Stimulated activated CD4-positive, alpha-beta T cell treated with anti-CD3 and anti-CD28 coated beads, Interleukin-1b, Interleukin-23, amount 100 ng/mL, for 48 hours (primary cell): ENCODE measurements around the gene GABRD.

ENCODE experiments used
- DNase-seq: peaks from one replicate; pipeline ENCODE4 v3.0.0-alpha.2; 2020

Gene GABRD

DNA sequence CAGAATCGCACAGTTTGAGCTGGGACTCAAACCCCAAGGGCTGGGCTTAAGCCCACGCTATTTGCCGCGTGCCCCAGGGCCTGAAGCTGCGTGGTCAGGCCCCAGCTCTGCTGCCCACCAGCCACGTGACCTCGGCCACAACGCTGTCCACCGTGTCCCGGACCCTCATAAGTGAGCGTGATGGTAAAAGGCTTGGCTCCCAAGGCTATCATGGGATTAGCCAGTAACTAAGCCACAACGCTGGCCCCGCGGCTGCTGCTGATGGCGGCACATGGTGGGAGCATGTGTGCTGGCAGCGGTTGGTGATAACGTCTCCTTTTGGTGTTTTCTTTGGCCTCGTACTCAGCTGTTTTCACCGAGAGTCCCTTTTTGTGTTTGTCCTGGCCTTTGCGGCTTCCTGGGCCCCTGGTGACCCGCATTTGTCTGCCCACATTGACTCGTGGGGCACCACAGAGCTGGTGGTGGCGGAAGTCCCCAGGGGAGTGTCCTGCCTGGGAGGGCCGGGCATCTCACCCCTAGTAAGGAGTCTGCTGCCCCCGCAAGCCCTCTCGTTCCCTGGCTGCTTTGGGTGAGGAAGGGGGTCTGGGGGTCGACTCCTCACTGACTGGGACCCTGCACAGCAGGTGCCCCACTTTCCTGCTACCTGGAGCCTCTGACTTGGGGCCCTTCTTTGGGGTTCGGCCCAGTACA lies 60.4 kb downstream of the GABRD start:
- DNase-seq, result no peak

GRCh38 chr1:2080140-2080539 lies 61.0 kb downstream of the GABRD start:
- no peak for DNase-seq
